T-helper 1 cell treated with Interleukin-12 subunit alpha and Interleukin-12 subunit beta and Interleukin-4 antibody, amounts not matched to agents 30 ng/mL and 1 ng/mL, for 36 hours (primary cell): ENCODE data around the gene TMIE. TPM values are rescaled to one million over a fixed set of nuclear protein-coding genes. Genes with fewer than 3 reads are reported as not detected.

Experiments used
- intact Hi-C: fragments of 100-400 bp; cut with micrococcal nuclease; formaldehyde crosslinking; loops from one replicate; pipeline ENCODE4 v1.15.1; 2024
- total RNA-seq: library from RNA; stranded (reverse); gene quantifications from 2 replicates; pipeline ENCODE4 v1.2.3, GENCODE V29; 2022

TMIE gene
- total RNA-seq, 1 donor from 2014 or later: not detected

- intact Hi-C loops: no loop called here
Measured at GRCh38 chr3:46669191-46669999, 31.8 kb upstream of the TMIE start.

- intact Hi-C loops: no loop called here
Measured at GRCh38 chr3:46670000-46670890, 30.9 kb upstream of the TMIE start.

GRCh38 chr3:46670891-46671427, 30.2 kb upstream of the TMIE start:
- intact Hi-C loops: no loop called here

- intact Hi-C loops: no loop called here
Measured at GRCh38 chr3:46671541-46672348, 29.4 kb upstream of the TMIE start.

GRCh38 chr3:46672349-46672695, 28.9 kb upstream of the TMIE start:
- intact Hi-C loops: no loop called here

GRCh38 chr3:46673151-46674030, 27.8 kb upstream of the TMIE start:
- intact Hi-C loops: no loop called here

GRCh38 chr3:46674031-46674845, 27.0 kb upstream of the TMIE start:
- intact Hi-C loops: no loop called here

GRCh38 chr3:46675426-46675825, 25.8 kb upstream of the TMIE start:
- intact Hi-C loops: no loop called here

- intact Hi-C loops: no loop called here
Measured at GRCh38 chr3:46675843-46676567, 25.2 kb upstream of the TMIE start.

- intact Hi-C loops: no loop called here
Measured at GRCh38 chr3:46676601-46677410, 24.4 kb upstream of the TMIE start.

GRCh38 chr3:46677411-46677726, 23.8 kb upstream of the TMIE start:
- intact Hi-C loops: no loop called here

GRCh38 chr3:46678280-46678679, 22.9 kb upstream of the TMIE start:
- intact Hi-C loops: no loop called here

- intact Hi-C loops: no loop called here
Measured at GRCh38 chr3:46679681-46680080, 21.5 kb upstream of the TMIE start.

- intact Hi-C loops: no loop called here
Measured at GRCh38 chr3:46680298-46680826, 20.8 kb upstream of the TMIE start.

- intact Hi-C loops: no loop called here
Measured at GRCh38 chr3:46681387-46681786, 19.8 kb upstream of the TMIE start.

GRCh38 chr3:46681856-46682540, 19.2 kb upstream of the TMIE start:
- intact Hi-C loops: no loop called here

- intact Hi-C loops: no loop called here
Measured at GRCh38 chr3:46682974-46683373, 18.2 kb upstream of the TMIE start.
